Measurements from ENCODE around the gene CASTOR2. TPM values are rescaled to one million over a fixed set of nuclear protein-coding genes. Genes with fewer than 3 reads are reported as not detected.

CASTOR2 gene
- total and polyA plus RNA-seq, 10 of the 15 experiments (the other 5 are each of a cell fraction or from before 2014, with no cell fraction given): 0.18 to 1.1 (median 0.44) TPM; not detected in 4

DNA sequence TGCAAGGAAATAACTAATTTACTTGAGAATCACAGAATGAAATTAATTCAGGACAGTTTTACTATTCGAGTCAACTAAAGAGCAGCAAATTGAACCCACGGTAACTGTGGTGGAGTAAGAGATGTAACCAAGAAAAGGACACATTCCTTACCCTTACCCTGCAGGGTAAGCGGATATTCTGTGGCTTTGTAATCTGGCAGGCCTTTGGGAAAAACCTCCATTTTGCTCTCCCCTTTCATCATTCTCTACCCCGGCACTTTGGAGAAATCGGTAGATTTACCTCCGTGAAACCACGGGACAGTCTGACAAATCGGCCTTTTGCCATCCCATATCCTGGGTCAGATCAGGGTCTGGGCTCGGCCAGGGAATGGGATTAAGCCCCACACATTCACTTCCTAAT lies 90.7 kb downstream of the CASTOR2 start:
- Histone ChIP-seq H3K79me2 (ENCODE audit: control insufficient read depth, insufficient read depth, low read length) (no peaks in the 10 kb centered on the region), H4K20me1 (ENCODE audit: control insufficient read depth, insufficient read depth) (no peaks in the 10 kb centered on the region), H3K27ac (ENCODE audit: control insufficient read depth, insufficient read depth) (no peak overlapping the region), H3K4me1 (ENCODE audit: control insufficient read depth, insufficient read depth, low read length) (no peaks in the 10 kb centered on the region), H3K36me3 (ENCODE audit: control insufficient read depth in 2 of 2, insufficient read depth in 2 of 2, low read length in 1 of 2) (peaks cover 18 to 23% of the 10 kb centered on the region in 2 experiments), H3K4me3 (no peak overlapping the region), H2AFZ (ENCODE audit: control insufficient read depth, low read depth, low read length) (no peak overlapping the region), H3K27me3 (replicated peaks in 1 of 2; ENCODE audit: control insufficient read depth in 2 of 2, insufficient read depth in 2 of 2, low read length in 1 of 2) (no peaks in the 10 kb centered on the region), H3K9ac (ENCODE audit: control insufficient read depth, insufficient read depth, low read length) (no peak overlapping the region), H3K4me2 (ENCODE audit: control insufficient read depth, insufficient read depth) (no peak overlapping the region), H3K9me3 (replicated peaks; ENCODE audit: control insufficient read depth, insufficient read depth, low read length) (no peaks in the 10 kb centered on the region)
- ChIA-PET SMC1A (ENCODE audit: uncharacterized antibody, unreplicated experiment) (no interaction called here), POLR2A (no interaction called here), CTCF (interaction anchor here (0.7 kb wide), 1 partner anchor 422 kb away, joined by 3 read pairs; no protein-coding TSS in a partner anchor), RAD21 (ENCODE audit: unreplicated experiment) (no interaction called here)
- TF ChIP-seq, protein P1, sequence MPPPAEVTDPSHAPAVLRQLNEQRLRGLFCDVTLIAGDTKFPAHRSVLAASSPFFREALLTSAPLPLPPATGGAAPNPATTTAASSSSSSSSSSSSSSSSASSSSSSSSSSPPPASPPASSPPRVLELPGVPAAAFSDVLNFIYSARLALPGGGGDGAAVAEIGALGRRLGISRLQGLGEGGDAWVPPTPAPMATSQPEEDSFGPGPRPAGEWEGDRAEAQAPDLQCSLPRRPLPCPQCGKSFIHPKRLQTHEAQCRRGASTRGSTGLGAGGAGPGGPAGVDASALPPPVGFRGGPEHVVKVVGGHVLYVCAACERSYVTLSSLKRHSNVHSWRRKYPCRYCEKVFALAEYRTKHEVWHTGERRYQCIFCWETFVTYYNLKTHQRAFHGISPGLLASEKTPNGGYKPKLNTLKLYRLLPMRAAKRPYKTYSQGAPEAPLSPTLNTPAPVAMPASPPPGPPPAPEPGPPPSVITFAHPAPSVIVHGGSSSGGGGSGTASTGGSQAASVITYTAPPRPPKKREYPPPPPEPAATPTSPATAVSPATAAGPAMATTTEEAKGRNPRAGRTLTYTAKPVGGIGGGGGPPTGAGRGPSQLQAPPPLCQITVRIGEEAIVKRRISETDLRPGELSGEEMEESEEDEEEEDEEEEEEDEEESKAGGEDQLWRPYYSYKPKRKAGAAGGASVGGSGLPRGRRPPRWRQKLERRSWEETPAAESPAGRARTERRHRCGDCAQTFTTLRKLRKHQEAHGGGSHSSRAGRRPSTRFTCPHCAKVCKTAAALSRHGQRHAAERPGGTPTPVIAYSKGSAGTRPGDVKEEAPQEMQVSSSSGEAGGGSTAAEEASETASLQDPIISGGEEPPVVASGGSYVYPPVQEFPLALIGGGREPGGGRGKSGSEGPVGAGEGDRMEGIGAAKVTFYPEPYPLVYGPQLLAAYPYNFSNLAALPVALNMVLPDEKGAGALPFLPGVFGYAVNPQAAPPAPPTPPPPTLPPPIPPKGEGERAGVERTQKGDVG (CRISPR knock-in tag; IDR thresholded peaks at IDR 0.05): no peak
- TF ChIP-seq POLR2AphosphoS2 (IDR thresholded peaks at IDR 0.05; ENCODE audit: low read depth, low read length) (no peak), RFX5 (IDR thresholded peaks at IDR 0.05; ENCODE audit: low read depth, low read length) (no peak), WRNIP1 (IDR thresholded peaks at IDR 0.05; ENCODE audit: borderline replicate concordance, low read depth, low read length) (no peak), RCOR1 (conservative IDR thresholded peaks at IDR 0.05; ENCODE audit: low read depth, low read length) (no peak), POLR2AphosphoS5 (IDR thresholded peaks at IDR 0.05; ENCODE audit: low read length) (no peak), USF1 (IDR thresholded peaks at IDR 0.05; ENCODE audit: borderline replicate concordance, extremely low read length, insufficient read depth, low read depth, low read length) (no peak)
- in situ Hi-C loops (cut with MboI) (loop anchor here (25.0 kb wide), 2 partner anchors 707 to 982 kb away; partner anchors contain the start of genes CCL26, MDH2 and STYXL1), intact Hi-C loops (cut with micrococcal nuclease; ENCODE audit: unreplicated experiment) (no loop called here)
- 92% methylated on average over 9 of the region's 9 CpGs for WGBS (ENCODE audit: insufficient coverage, insufficient replicate concordance, low lambda C conversion rate, missing lambda C conversion rate)
- no peak for DNase-seq (ENCODE audit: low read depth, low spot score)
- BruUV-seq (replicated peaks): no TSS peak
- no peak for ATAC-seq
- FAIRE-seq: no peak

All from GM12878 (cell line).